ENCODE measurements around the gene ASCL5.

DNA sequence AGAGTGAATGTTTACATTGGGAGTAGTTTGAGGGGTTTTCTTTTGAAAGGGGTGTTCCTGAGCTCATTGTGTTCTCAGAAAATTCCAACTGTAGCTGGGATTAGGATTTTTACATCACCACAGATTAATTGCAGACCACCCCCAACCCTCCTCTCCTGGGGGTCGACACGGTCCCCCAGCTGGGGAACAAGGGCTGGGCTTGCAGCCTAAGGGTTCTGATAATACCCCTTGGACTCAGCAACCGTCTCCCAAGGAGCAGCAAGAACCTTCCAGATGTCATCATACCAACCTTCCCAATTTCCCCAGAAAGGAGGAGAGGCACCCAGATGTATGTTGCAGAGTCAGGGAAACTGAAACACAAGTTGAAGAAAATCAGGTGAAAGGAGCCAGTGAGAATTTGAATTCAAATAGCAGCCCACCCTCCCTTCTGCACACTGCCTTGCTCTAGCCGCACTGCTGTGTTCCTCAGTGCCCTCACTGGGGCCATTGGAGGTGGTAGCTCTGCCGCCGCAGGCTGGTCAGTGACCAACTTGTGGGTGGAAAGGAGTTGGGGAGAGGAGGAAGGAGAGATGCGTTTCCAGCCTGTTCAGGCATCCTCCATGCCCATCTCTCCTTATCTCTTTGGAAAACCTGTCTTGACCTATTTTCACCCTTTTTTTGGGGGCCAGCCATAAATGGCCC is 49.0 kb upstream of the ASCL5 start:
- TF ChIP-seq, protein P1, sequence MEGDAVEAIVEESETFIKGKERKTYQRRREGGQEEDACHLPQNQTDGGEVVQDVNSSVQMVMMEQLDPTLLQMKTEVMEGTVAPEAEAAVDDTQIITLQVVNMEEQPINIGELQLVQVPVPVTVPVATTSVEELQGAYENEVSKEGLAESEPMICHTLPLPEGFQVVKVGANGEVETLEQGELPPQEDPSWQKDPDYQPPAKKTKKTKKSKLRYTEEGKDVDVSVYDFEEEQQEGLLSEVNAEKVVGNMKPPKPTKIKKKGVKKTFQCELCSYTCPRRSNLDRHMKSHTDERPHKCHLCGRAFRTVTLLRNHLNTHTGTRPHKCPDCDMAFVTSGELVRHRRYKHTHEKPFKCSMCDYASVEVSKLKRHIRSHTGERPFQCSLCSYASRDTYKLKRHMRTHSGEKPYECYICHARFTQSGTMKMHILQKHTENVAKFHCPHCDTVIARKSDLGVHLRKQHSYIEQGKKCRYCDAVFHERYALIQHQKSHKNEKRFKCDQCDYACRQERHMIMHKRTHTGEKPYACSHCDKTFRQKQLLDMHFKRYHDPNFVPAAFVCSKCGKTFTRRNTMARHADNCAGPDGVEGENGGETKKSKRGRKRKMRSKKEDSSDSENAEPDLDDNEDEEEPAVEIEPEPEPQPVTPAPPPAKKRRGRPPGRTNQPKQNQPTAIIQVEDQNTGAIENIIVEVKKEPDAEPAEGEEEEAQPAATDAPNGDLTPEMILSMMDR (IDR thresholded peaks at IDR 0.05), result no peak
- no peak for TF ChIP-seq POLR2A (IDR thresholded peaks at IDR 0.05)

Measured in vagina (tissue), 2 donors.